HT1080 (cell line): ENCODE results near the gene C11orf98. TPM values are rescaled to one million over a fixed set of nuclear protein-coding genes. Genes with fewer than 3 reads are reported as not detected.

Experiments
- DNase-seq: peaks from one replicate; pipeline ENCODE4 v3.0.0-alpha.2; 2015; ENCODE audit warnings: low read depth
- small RNA-seq: library from RNA; depleted of rRNA; stranded (forward); fragments of <200 nt; gene quantifications from one replicate; pipeline ENCODE3, GENCODE V24; 2014
- total RNA-seq: library from RNA; depleted of rRNA; stranded (reverse); fragments of >200 nt; shearing (Covaris generic); gene quantifications from 2 replicates; pipeline ENCODE4 v1.2.3, GENCODE V29; 2014; rRNA removed

Gene C11orf98
- total RNA-seq, 1 experiment from 2014 or later, result 266 TPM

DNA sequence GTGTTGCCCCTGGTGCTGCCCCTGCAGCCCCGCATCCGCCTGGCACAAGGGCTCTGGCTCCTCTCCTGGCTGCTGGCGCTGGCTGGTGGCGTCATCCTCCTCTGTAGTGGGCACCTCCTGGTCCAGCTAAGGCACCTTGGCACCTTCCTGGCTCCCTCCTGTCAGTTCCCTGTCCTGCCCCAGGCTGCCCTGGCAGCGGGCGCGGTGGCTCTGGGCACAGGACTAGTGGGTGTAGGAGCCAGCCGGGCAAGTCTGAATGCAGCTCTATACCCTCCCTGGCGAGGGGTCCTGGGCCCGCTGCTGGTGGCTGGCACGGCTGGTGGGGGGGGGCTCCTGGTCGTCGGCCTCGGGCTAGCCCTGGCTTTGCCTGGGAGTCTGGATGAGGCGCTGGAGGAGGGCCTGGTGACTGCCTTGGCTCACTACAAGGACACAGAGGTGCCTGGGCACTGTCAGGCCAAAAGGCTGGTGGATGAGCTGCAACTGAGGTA is 51.7 kb downstream of the C11orf98 start:
- no peak for DNase-seq

Small RNAs within 50 kb of the gene (small RNA-seq; reads per million reads assigned to genes)
- gene SNORA57, result not detected

Other genes with a start within 250 kb of the C11orf98 start
- gene SCGB1A1, start 246.2 kb downstream of the C11orf98 start, total RNA-seq, result not detected in 2 replicates
- gene AHNAK, start 118.4 kb downstream of the C11orf98 start, total RNA-seq, result 184 and 193 TPM in 2 replicates
- 1,970 and 1,995 TPM in 2 replicates for gene EEF1G, start 91.3 kb downstream of the C11orf98 start, total RNA-seq
- 19.6 and 21.0 TPM in 2 replicates for gene TUT1, start 73.7 kb downstream of the C11orf98 start, total RNA-seq
- gene MTA2, start 63.3 kb downstream of the C11orf98 start, total RNA-seq, result 179 and 193 TPM in 2 replicates
- gene EML3, start 52.4 kb downstream of the C11orf98 start, total RNA-seq, result 27.5 and 28.7 TPM in 2 replicates
- 3.3 and 7.7 TPM in 2 replicates for gene ROM1, start 52.0 kb downstream of the C11orf98 start, total RNA-seq
- 63.8 and 67.2 TPM in 2 replicates for gene B3GAT3, start 43.2 kb downstream of the C11orf98 start, total RNA-seq
- gene GANAB, start 18.6 kb downstream of the C11orf98 start, total RNA-seq, result 191 and 221 TPM in 2 replicates
- gene INTS5, start 11.9 kb downstream of the C11orf98 start, total RNA-seq, result 33.8 and 41.9 TPM in 2 replicates
- gene CSKMT, start 102 bp upstream of the C11orf98 start, total RNA-seq, result 31.0 and 33.5 TPM in 2 replicates
- 28.6 and 38.0 TPM in 2 replicates for gene UQCC3, start 6.5 kb upstream of the C11orf98 start, total RNA-seq
- 4.8 and 6.6 TPM in 2 replicates for gene LBHD1, start 7.1 kb upstream of the C11orf98 start, total RNA-seq
- gene UBXN1, start 13.9 kb upstream of the C11orf98 start, total RNA-seq, result 128 and 144 TPM in 2 replicates
- gene LRRN4CL, start 24.3 kb upstream of the C11orf98 start, total RNA-seq, result 0.13 and 0.20 TPM in 2 replicates
- 18.8 and 19.2 TPM in 2 replicates for gene BSCL2, start 42.2 kb upstream of the C11orf98 start, total RNA-seq
- not detected in 2 replicates for gene GNG3, start 42.5 kb upstream of the C11orf98 start, total RNA-seq
- gene HNRNPUL2, start 62.2 kb upstream of the C11orf98 start, total RNA-seq, result 4.1 and 9.3 TPM in 2 replicates
- gene TTC9C, start 63.3 kb upstream of the C11orf98 start, total RNA-seq, result 55.6 and 67.9 TPM in 2 replicates
- gene ZBTB3, start 89.0 kb upstream of the C11orf98 start, total RNA-seq, result 9.2 and 9.8 TPM in 2 replicates
- gene POLR2G, start 96.4 kb upstream of the C11orf98 start, total RNA-seq, result 92.6 and 143 TPM in 2 replicates
- 27.0 and 29.2 TPM in 2 replicates for gene TAF6L, start 106.2 kb upstream of the C11orf98 start, total RNA-seq
- gene TMEM179B, start 122.2 kb upstream of the C11orf98 start, total RNA-seq, result 112 and 181 TPM in 2 replicates
- gene TMEM223, start 126.8 kb upstream of the C11orf98 start, total RNA-seq, result 46.4 and 47.4 TPM in 2 replicates
- gene NXF1, start 140.2 kb upstream of the C11orf98 start, total RNA-seq, result 27.4 and 46.3 TPM in 2 replicates
- 32.8 and 34.0 TPM in 2 replicates for gene STX5, start 166.8 kb upstream of the C11orf98 start, total RNA-seq
- gene TEX54, start 167.6 kb upstream of the C11orf98 start, total RNA-seq, result 0.66 TPM in 1 of 2 replicates, not detected in the other
- gene WDR74, start 174.4 kb upstream of the C11orf98 start, total RNA-seq, result 145 and 176 TPM in 2 replicates
- 275 and 289 TPM in 2 replicates for gene SLC3A2, start 215.7 kb upstream of the C11orf98 start, total RNA-seq